Measurements from ENCODE around the gene TRAF6. TPM values are rescaled to one million over a fixed set of nuclear protein-coding genes. Genes with fewer than 3 reads are reported as not detected.

The TRAF6 gene
- total and polyA plus RNA-seq, 2 donors (not counting 1 experiment from before 2014, with no cell fraction given) = 10.1 to 22.4 TPM

DNA sequence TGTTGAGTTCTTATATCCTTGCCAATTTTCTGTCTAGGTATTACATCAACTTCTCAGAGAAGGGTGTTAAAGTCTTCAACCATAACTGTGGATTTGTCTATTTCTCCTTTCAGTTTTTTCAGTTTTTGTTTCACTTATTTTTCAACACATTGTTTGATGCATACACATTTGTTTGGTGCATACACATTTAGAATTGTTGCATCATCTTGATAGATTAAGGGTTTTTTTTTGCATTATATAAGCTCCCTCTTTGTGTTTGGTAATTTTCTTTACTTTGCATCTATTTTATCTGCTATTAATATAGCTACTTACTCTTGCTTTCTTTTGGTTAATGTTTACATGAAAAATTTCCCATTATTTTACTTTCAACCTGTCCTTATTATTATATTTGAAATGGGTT lies 20.8 kb upstream of the TRAF6 start:
- Mint-ChIP-seq H3K9me3 (ENCODE audit: insufficient read depth) (no peaks in the 10 kb centered on the region), H3K4me3 (no peak overlapping the region), H3K27me3 (peaks cover 9% of the 10 kb centered on the region), H3K27ac (no peak overlapping the region), H3K4me1 (no peaks in the 10 kb centered on the region)
- no peaks in the 10 kb centered on the region for H3K27me3 ChIP-seq (replicated peaks in 1 of 4; ENCODE audit: control extremely low read depth in 1 of 4, control insufficient read depth in 3 of 4, insufficient read depth in 4 of 4, low read length in 3 of 4)
- TF ChIP-seq EZH2 (IDR thresholded peaks at IDR 0.05; ENCODE audit: borderline replicate concordance, insufficient read depth, low read depth, low read length, poor library complexity, severe bottlenecking) = no peak
- TF ChIP-seq, protein P1, sequence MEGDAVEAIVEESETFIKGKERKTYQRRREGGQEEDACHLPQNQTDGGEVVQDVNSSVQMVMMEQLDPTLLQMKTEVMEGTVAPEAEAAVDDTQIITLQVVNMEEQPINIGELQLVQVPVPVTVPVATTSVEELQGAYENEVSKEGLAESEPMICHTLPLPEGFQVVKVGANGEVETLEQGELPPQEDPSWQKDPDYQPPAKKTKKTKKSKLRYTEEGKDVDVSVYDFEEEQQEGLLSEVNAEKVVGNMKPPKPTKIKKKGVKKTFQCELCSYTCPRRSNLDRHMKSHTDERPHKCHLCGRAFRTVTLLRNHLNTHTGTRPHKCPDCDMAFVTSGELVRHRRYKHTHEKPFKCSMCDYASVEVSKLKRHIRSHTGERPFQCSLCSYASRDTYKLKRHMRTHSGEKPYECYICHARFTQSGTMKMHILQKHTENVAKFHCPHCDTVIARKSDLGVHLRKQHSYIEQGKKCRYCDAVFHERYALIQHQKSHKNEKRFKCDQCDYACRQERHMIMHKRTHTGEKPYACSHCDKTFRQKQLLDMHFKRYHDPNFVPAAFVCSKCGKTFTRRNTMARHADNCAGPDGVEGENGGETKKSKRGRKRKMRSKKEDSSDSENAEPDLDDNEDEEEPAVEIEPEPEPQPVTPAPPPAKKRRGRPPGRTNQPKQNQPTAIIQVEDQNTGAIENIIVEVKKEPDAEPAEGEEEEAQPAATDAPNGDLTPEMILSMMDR (IDR thresholded peaks at IDR 0.05) = no peak
- H2AFZ ChIP-seq (ENCODE audit: insufficient read depth, low read depth, low read length, poor library complexity, severe bottlenecking) = no peak overlapping the region
- POLR2A ChIA-PET = no interaction called here
- no peak overlapping the region for H3K4me2 ChIP-seq (replicated peaks; ENCODE audit: low read depth, low read length, poor library complexity, severe bottlenecking)
- DNase-seq (no peak), ATAC-seq (ENCODE audit: low read depth) (no peak)
- no peak overlapping the region for H3K27ac ChIP-seq (ENCODE audit: low read length in 2 of 2)
- H3K9me3 ChIP-seq (ENCODE audit: control extremely low read depth in 1 of 3, control insufficient read depth in 2 of 3, insufficient read depth in 1 of 3, low read length in 2 of 3) = no peaks in the 10 kb centered on the region
- H4K20me1 ChIP-seq (ENCODE audit: control insufficient read depth, insufficient read depth, low read length, poor library complexity, severe bottlenecking) = no peaks in the 10 kb centered on the region
- H3K79me2 ChIP-seq (ENCODE audit: control insufficient read depth, insufficient read depth, low read length) = no peaks in the 10 kb centered on the region
- intact Hi-C loops (cut with micrococcal nuclease) = no loop called here
- H3K36me3 ChIP-seq (replicated peaks in 1 of 2; ENCODE audit: control extremely low read depth in 1 of 2, control insufficient read depth in 1 of 2, extremely low read depth in 1 of 2, insufficient read depth in 2 of 2, low read length in 1 of 2) = no peaks in the 10 kb centered on the region
- no peak overlapping the region for H3K9ac ChIP-seq (ENCODE audit: low read length)
- no peak overlapping the region for H3K4me3 ChIP-seq (ENCODE audit: control extremely low read depth in 1 of 5, extremely low read depth in 1 of 5, insufficient read depth in 1 of 5, low read depth in 2 of 5, low read length in 4 of 5)
- CTCF ChIA-PET = no interaction called here
- no peaks in the 10 kb centered on the region for H3K4me1 ChIP-seq (ENCODE audit: control insufficient read depth in 2 of 2, insufficient read depth in 2 of 2, low read length in 2 of 2)

DNA sequence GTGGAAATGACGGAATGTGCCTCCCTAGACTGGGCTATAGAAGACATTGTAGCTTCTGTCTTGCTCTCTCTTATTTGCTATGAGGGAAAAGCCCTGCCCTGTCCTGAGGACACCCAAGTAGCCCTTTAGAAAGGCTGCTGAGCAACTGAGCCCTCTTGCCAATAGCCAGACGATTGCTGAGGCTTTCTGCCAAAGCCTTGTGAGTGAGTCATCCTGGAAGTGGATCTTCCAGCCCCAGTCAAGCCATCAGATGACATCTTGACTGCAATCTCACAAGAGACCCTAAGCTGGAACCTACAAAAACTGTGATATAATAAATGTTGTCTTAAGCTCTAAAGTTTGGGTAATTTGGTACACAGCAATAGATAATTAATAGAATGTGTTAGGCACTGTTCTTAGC lies 3.9 kb upstream of the TRAF6 start:
- TF ChIP-seq EZH2 (IDR thresholded peaks at IDR 0.05; ENCODE audit: borderline replicate concordance, insufficient read depth, low read depth, low read length, poor library complexity, severe bottlenecking) = no peak
- TF ChIP-seq, protein P1 (IDR thresholded peaks at IDR 0.05) = no peak
- Mint-ChIP-seq H3K27ac (no peak overlapping the region), H3K27me3 (peaks cover 33% of the 10 kb centered on the region), H3K4me1 (peaks cover 15% of the 10 kb centered on the region), H3K9me3 (ENCODE audit: insufficient read depth) (no peaks in the 10 kb centered on the region), H3K4me3 (no peak overlapping the region)
- Histone ChIP-seq H3K4me2 (replicated peaks; ENCODE audit: low read depth, low read length, poor library complexity, severe bottlenecking) (no peak overlapping the region), H4K20me1 (ENCODE audit: control insufficient read depth, insufficient read depth, low read length, poor library complexity, severe bottlenecking) (peaks cover 8% of the 10 kb centered on the region), H2AFZ (ENCODE audit: insufficient read depth, low read depth, low read length, poor library complexity, severe bottlenecking) (no peak overlapping the region), H3K4me1 (ENCODE audit: control insufficient read depth in 2 of 2, insufficient read depth in 2 of 2, low read length in 2 of 2) (peaks cover 9 to 11% of the 10 kb centered on the region in 2 donors), H3K9me3 (ENCODE audit: control extremely low read depth in 1 of 3, control insufficient read depth in 2 of 3, insufficient read depth in 1 of 3, low read length in 2 of 3) (peaks cover 0 to 3% (median 0%) of the 10 kb centered on the region in 3 donors), H3K27ac (ENCODE audit: low read length in 2 of 2) (no peak overlapping the region), H3K27me3 (replicated peaks in 1 of 4; ENCODE audit: control extremely low read depth in 1 of 4, control insufficient read depth in 3 of 4, insufficient read depth in 4 of 4, low read length in 3 of 4) (peaks cover 0 to 3% (median 0%) of the 10 kb centered on the region in 4 experiments), H3K36me3 (replicated peaks in 1 of 2; ENCODE audit: control extremely low read depth in 1 of 2, control insufficient read depth in 1 of 2, extremely low read depth in 1 of 2, insufficient read depth in 2 of 2, low read length in 1 of 2) (no peaks in the 10 kb centered on the region), H3K9ac (ENCODE audit: low read length) (no peak overlapping the region), H3K4me3 (ENCODE audit: control extremely low read depth in 1 of 5, extremely low read depth in 1 of 5, insufficient read depth in 1 of 5, low read depth in 2 of 5, low read length in 4 of 5) (no peak overlapping the region), H3K79me2 (ENCODE audit: control insufficient read depth, insufficient read depth, low read length) (peaks cover 18% of the 10 kb centered on the region)
- CTCF ChIA-PET = interaction anchor here (1.4 kb wide), 1 partner anchor 21 kb away, joined by 4 read pairs; no protein-coding TSS in a partner anchor
- intact Hi-C loops (cut with micrococcal nuclease) = loop anchor here (10.0 kb wide), 1 partner anchor 1599 kb away; the partner anchor contains the start of genes APIP and PDHX
- POLR2A ChIA-PET = no interaction called here
- DNase-seq = no peak
- no peak for ATAC-seq (ENCODE audit: low read depth)
- WGBS (ENCODE audit: insufficient coverage) = 94% methylated on average over 2 of the region's 2 CpGs

Data from B cell (primary cell).